Measurements from ENCODE around the gene THOC6. TPM values are rescaled to one million over a fixed set of nuclear protein-coding genes. Genes with fewer than 3 reads are reported as not detected.

Gene THOC6
- total RNA-seq, 1 donor from 2014 or later, result 22.6 TPM

- no peak for DNase-seq (ENCODE audit: extremely low spot score in 2 of 2)
- H3K27ac ChIP-seq, result no peak overlapping the region
- H3K4me3 ChIP-seq, result no peak overlapping the region
- H3K27me3 ChIP-seq, result peaks cover 16% of the 10 kb centered on the region
- H3K9me3 ChIP-seq, result no peaks in the 10 kb centered on the region
- no peaks in the 10 kb centered on the region for H3K36me3 ChIP-seq
- peaks cover 5% of the 10 kb centered on the region for H3K4me1 ChIP-seq
- TF ChIP-seq, protein P1, sequence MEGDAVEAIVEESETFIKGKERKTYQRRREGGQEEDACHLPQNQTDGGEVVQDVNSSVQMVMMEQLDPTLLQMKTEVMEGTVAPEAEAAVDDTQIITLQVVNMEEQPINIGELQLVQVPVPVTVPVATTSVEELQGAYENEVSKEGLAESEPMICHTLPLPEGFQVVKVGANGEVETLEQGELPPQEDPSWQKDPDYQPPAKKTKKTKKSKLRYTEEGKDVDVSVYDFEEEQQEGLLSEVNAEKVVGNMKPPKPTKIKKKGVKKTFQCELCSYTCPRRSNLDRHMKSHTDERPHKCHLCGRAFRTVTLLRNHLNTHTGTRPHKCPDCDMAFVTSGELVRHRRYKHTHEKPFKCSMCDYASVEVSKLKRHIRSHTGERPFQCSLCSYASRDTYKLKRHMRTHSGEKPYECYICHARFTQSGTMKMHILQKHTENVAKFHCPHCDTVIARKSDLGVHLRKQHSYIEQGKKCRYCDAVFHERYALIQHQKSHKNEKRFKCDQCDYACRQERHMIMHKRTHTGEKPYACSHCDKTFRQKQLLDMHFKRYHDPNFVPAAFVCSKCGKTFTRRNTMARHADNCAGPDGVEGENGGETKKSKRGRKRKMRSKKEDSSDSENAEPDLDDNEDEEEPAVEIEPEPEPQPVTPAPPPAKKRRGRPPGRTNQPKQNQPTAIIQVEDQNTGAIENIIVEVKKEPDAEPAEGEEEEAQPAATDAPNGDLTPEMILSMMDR (IDR thresholded peaks at IDR 0.05), result no peak
- no peak for TF ChIP-seq POLR2A (IDR thresholded peaks at IDR 0.05)
- intact Hi-C loops (cut with DNase I), result no loop called here
Measured at GRCh38 chr16:3014971-3015370, 8.9 kb upstream of the THOC6 start.

- H3K4me3 ChIP-seq, result no peak overlapping the region
- no peak for DNase-seq (ENCODE audit: extremely low spot score in 2 of 2)
- TF ChIP-seq POLR2AphosphoS5 (IDR thresholded peaks at IDR 0.05; ENCODE audit: insufficient read depth in 1 of 2, low read depth in 1 of 2) (no peak), POLR2A (IDR thresholded peaks at IDR 0.05) (no peak)
- TF ChIP-seq, protein P1 (IDR thresholded peaks at IDR 0.05), result no peak
- no peaks in the 10 kb centered on the region for H3K36me3 ChIP-seq
- H3K27ac ChIP-seq, result no peak overlapping the region
- no peaks in the 10 kb centered on the region for H3K9me3 ChIP-seq
- peaks cover 12% of the 10 kb centered on the region for H3K4me1 ChIP-seq
- peaks cover 16% of the 10 kb centered on the region for H3K27me3 ChIP-seq
- intact Hi-C loops (cut with DNase I), result no loop called here
Measured at GRCh38 chr16:3015865-3016521, 7.8 kb upstream of the THOC6 start.

DNA sequence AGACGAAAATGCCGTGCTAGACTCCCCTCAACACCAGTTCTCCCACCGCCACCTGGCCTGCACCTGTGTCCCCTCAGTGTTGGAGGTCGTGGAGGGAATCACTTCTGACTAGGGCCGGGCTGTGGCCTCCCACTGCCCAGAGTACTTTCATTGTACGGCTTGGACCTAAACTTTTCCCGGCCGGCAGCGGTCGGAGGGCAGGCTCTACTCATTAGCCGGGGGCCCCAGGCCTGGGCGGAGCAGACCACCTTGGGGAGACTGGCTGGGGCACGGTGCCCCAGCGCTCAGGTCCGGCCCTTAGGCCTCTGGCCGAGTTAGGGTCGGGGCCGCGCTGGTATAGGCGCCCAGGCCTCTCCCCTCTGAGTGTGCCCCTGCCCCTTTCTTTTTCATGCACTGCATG, 6.5 kb upstream of the THOC6 start:
- H3K27ac ChIP-seq, result no peak overlapping the region
- no peak for TF ChIP-seq POLR2A (IDR thresholded peaks at IDR 0.05)
- TF ChIP-seq, protein P1 (IDR thresholded peaks at IDR 0.05), result no peak
- TF ChIP-seq POLR2AphosphoS5 (IDR thresholded peaks at IDR 0.05; ENCODE audit: insufficient read depth in 1 of 2, low read depth in 1 of 2), result no peak
- intact Hi-C loops (cut with DNase I), result no loop called here
- H3K9me3 ChIP-seq, result no peaks in the 10 kb centered on the region
- H3K4me3 ChIP-seq, result no peak overlapping the region
- DNase-seq (ENCODE audit: extremely low spot score in 2 of 2), result no peak
- no peaks in the 10 kb centered on the region for H3K36me3 ChIP-seq
- H3K4me1 ChIP-seq, result peaks cover 26% of the 10 kb centered on the region
- H3K27me3 ChIP-seq, result peaks cover 9% of the 10 kb centered on the region

- peaks cover 32% of the 10 kb centered on the region for H3K4me1 ChIP-seq
- DNase-seq (ENCODE audit: extremely low spot score in 2 of 2), result no peak
Measured at GRCh38 chr16:3017794-3018506, 5.9 kb upstream of the THOC6 start, which contains the start of gene CLDN6. Gene CLDN6, minus strand, starts transcription at chr16:3018183. Its CDS starts 2,162 bp downstream, at chr16:3016021.

More at GRCh38 chr16:3017794-3018506, 5.9 kb upstream of the THOC6 start, which contains the start of gene CLDN6:
- Histone ChIP-seq H3K4me3 (no peak within 1 kb of the TSS), H3K27me3 (peaks cover 5% of the 10 kb centered on the region), H3K9me3 (no peaks in the 10 kb centered on the region), H3K27ac (no peak within 1 kb of the TSS), H3K36me3 (no peaks in the 10 kb centered on the region)
- intact Hi-C loops (cut with DNase I), result no loop called here
- no peak for TF ChIP-seq POLR2A (IDR thresholded peaks at IDR 0.05)
- TF ChIP-seq, protein P1 (IDR thresholded peaks at IDR 0.05), result no peak
- no peak for TF ChIP-seq POLR2AphosphoS5 (IDR thresholded peaks at IDR 0.05; ENCODE audit: insufficient read depth in 1 of 2, low read depth in 1 of 2)
